Endothelial cell of umbilical vein (primary cell): Measurements from ENCODE around the gene CAMK2G. TPM values are rescaled to one million over a fixed set of nuclear protein-coding genes. Genes with fewer than 3 reads are reported as not detected.

Experiments
- BruUV-seq: library from RNA; stranded (reverse); fragments of 400-500 nt; replicated peaks from 2 replicates; lab custom pipeline; 2021; lab: Mats Ljungman, UMichigan
- CTCF ChIA-PET: fragments of 300-600, 350-600 bp; sonication (Branson Sonifier 250); formaldehyde crosslinking; loops from one replicate; lab custom pipeline; 2021; ENCODE audit warnings: antibody characterized with exemption, inconsistent platforms; lab: Charles Lee
- POLR2A ChIA-PET: fragments of 300-600, 350-600 bp; sonication (Branson Sonifier 250); formaldehyde crosslinking; loops from one replicate; lab custom pipeline; 2021; ENCODE audit warnings: antibody characterized with exemption, inconsistent platforms; lab: Charles Lee
- DNase-seq: peaks from one replicate; pipeline ENCODE4 v3.0.0-alpha.2; 2011; ENCODE audit warnings: low read depth, low spot score
- FAIRE-seq: peaks from 2 replicates; lab custom pipeline; 2011; peaks lifted over from hg19 to GRCh38; lab: Jason Lieb, UNC
- H2AFZ ChIP-seq: 2 replicates; pipeline ENCODE4 v1.6.0; 2012; ENCODE audit warnings: low read depth, low read length, control low read depth, inconsistent platforms
- H3K27ac ChIP-seq: 2 replicates; pipeline ENCODE4 v1.5.1; 2011; ENCODE audit warnings: low read depth, mild to moderate bottlenecking, control low read depth, low read length, moderate library complexity; ENCODE audit not compliant: insufficient read depth
- H3K27me3 ChIP-seq, 2 experiments: 2 replicates each; pipeline versions ENCODE4 v1.6.0 to v1.6.1; 2011; ENCODE audit warnings: low read length in 2 of 2, mixed read lengths in 1 of 2; ENCODE audit not compliant: control insufficient read depth in 2 of 2, insufficient read depth in 2 of 2
- H3K36me3 ChIP-seq, 2 experiments: 2 replicates in 1 of 2; 3 replicates in 1 of 2; pipeline ENCODE4 v1.5.1; 2011; ENCODE audit warnings: low read length in 2 of 2, mild to moderate bottlenecking in 1 of 2, moderate library complexity in 1 of 2; ENCODE audit not compliant: control insufficient read depth in 2 of 2, insufficient read depth in 2 of 2; ENCODE audit errors: extremely low read depth in 1 of 2
- H3K4me1 ChIP-seq: 3 replicates; pipeline ENCODE4 v1.5.1; 2011; ENCODE audit warnings: mild to moderate bottlenecking, low read length; ENCODE audit not compliant: control insufficient read depth, insufficient read depth; ENCODE audit errors: extremely low read depth
- H3K4me2 ChIP-seq: 2 replicates; pipeline ENCODE4 v1.6.1; 2011; ENCODE audit warnings: low read length, control low read depth, mixed read lengths; ENCODE audit not compliant: insufficient read depth
- H3K4me3 ChIP-seq, 3 experiments: fragments of 200-600 bp in 1 of 3; sonication (generic), shearing (Covaris generic) in 1 of 3; replicated peaks in 1 of 3; 2 replicates each; pipeline ENCODE4 v1.5.1; 2011 to 2016; ENCODE audit warnings: control low read depth in 3 of 3, low read length in 3 of 3, mild to moderate bottlenecking in 2 of 3, inconsistent platforms in 1 of 3, low read depth in 1 of 3, moderate library complexity in 1 of 3; ENCODE audit not compliant: insufficient read depth in 1 of 3
- H3K79me2 ChIP-seq: 2 replicates; pipeline ENCODE4 v1.6.0; 2012; ENCODE audit warnings: low read length, inconsistent platforms; ENCODE audit not compliant: control insufficient read depth, insufficient read depth
- H3K9ac ChIP-seq: replicated peaks from 2 replicates; pipeline ENCODE3; 2011; ENCODE audit warnings: low read length, control low read depth; ENCODE audit not compliant: insufficient read depth; ENCODE audit errors: extremely low read depth
- H3K9me1 ChIP-seq: replicated peaks from 3 replicates; pipeline ENCODE4 v1.6.0; 2011; ENCODE audit warnings: mild to moderate bottlenecking, low read length; ENCODE audit not compliant: control insufficient read depth, insufficient read depth; ENCODE audit errors: extremely low read depth
- H3K9me3 ChIP-seq: replicated peaks from 2 replicates; pipeline ENCODE4 v1.5.1; 2012; ENCODE audit warnings: low read length, inconsistent platforms; ENCODE audit not compliant: control insufficient read depth, insufficient read depth
- H4K20me1 ChIP-seq: replicated peaks from 2 replicates; pipeline ENCODE3; 2011; ENCODE audit warnings: mild to moderate bottlenecking, low read length; ENCODE audit not compliant: control insufficient read depth, insufficient read depth; ENCODE audit errors: extremely low read depth
- CTCF ChIP-seq, 2 donors: IDR thresholded peaks; 1 replicate in 1 of 2; 2 replicates in 1 of 2; pipeline ENCODE4 v1.5.1; 2011; ENCODE audit warnings: low read length in 2 of 2, mild to moderate bottlenecking in 2 of 2, moderate library complexity in 2 of 2, control low read depth in 1 of 2, inconsistent platforms in 1 of 2, low read depth in 1 of 2; ENCODE audit not compliant: insufficient read depth in 1 of 2; ENCODE audit errors: extremely low read depth in 1 of 2
- EZH2 ChIP-seq: IDR thresholded peaks from 2 replicates; pipeline ENCODE4 v1.6.1; 2012; ENCODE audit warnings: borderline replicate concordance, low read depth, mild to moderate bottlenecking, moderate library complexity, low read length, inconsistent platforms; ENCODE audit not compliant: severe bottlenecking
- FOS ChIP-seq: IDR thresholded peaks from 2 replicates; pipeline ENCODE4 v1.6.1; 2011; ENCODE audit warnings: mild to moderate bottlenecking, low read length, moderate library complexity, borderline replicate concordance; ENCODE audit not compliant: insufficient read depth
- GATA2 ChIP-seq: IDR thresholded peaks from 2 replicates; pipeline ENCODE4 v1.7.0; 2011; ENCODE audit warnings: low read depth, mild to moderate bottlenecking, moderate library complexity, mixed read lengths, low read length; ENCODE audit not compliant: insufficient read length, insufficient read depth
- JUN ChIP-seq: IDR thresholded peaks from 2 replicates; pipeline ENCODE4 v1.6.1; 2011; ENCODE audit warnings: borderline replicate concordance, low read depth; ENCODE audit not compliant: insufficient read length, insufficient read depth
- MAX ChIP-seq: IDR thresholded peaks from 2 replicates; pipeline ENCODE4 v1.6.1; 2011; ENCODE audit not compliant: insufficient read depth, insufficient read length
- MYC ChIP-seq: IDR thresholded peaks from one replicate; pipeline ENCODE4 v1.6.1; 2011; ENCODE audit warnings: mild to moderate bottlenecking, low read depth, low read length
- POLR2A ChIP-seq: IDR thresholded peaks from 2 replicates; pipeline ENCODE4 v1.6.1; 2012; ENCODE audit warnings: low read depth, mild to moderate bottlenecking, control low read depth, low read length
- POLR2AphosphoS5 ChIP-seq: IDR thresholded peaks from 2 replicates; pipeline ENCODE4 v1.6.1; 2012; ENCODE audit warnings: low read depth, mild to moderate bottlenecking, control low read depth, low read length, moderate library complexity; ENCODE audit not compliant: insufficient read depth
- dilution Hi-C: fragments of 300-500 bp; cut with MboI; formaldehyde crosslinking; loops from one replicate; pipeline ENCODE4 v1.15.0; 2019; ENCODE audit warnings: low sequenced_read_pairs; ENCODE audit not compliant: extremely low pct_ligation_motif_present
- intact Hi-C: fragments of 100-400 bp; cut with micrococcal nuclease; formaldehyde crosslinking; loops from one replicate; pipeline ENCODE4 v1.10.0; 2022
- polyA plus RNA-seq, 4 experiments: library from polyadenylated mRNA; depleted of rRNA in 3 of 4; stranded (reverse) in 3 of 4; unstranded in 1 of 4; fragments of >200 nt; gene quantifications; 2 replicates each; pipeline versions ENCODE4 v1.2.1 to v1.2.3, GENCODE V29; 2011 to 2012; ENCODE audit warnings: missing spikeins in 1 of 4
- total RNA-seq: library from RNA; stranded (reverse); gene quantifications from 2 replicates; pipeline ENCODE4 v1.2.3, GENCODE V29; 2021

The CAMK2G gene
- total and polyA plus RNA-seq, 2 donors (not counting 3 experiments of a cell fraction or from before 2014, with no cell fraction given), result 27.2 to 33.6 TPM

GRCh38 chr10:73855413-73855812 is 18.9 kb downstream of the CAMK2G start:
- no TSS peak for BruUV-seq
- Histone ChIP-seq H3K79me2 (no peaks in the 10 kb centered on the region), H3K9me3 (no peaks in the 10 kb centered on the region), H3K36me3 (peaks cover 10 to 31% of the 10 kb centered on the region in 2 experiments), H3K9me1 (no peaks in the 10 kb centered on the region), H3K27me3 (no peaks in the 10 kb centered on the region), H2AFZ (no peak overlapping the region), H3K4me3 (no peak overlapping the region), H3K4me2 (no peak overlapping the region), H3K9ac (no peak overlapping the region), H3K27ac (no peak overlapping the region), H4K20me1 (no peaks in the 10 kb centered on the region), H3K4me1 (no peaks in the 10 kb centered on the region)
- dilution Hi-C loops, result no loop called here
- TF ChIP-seq MYC (no peak), EZH2 (no peak), GATA2 (no peak), CTCF (IDR thresholded peaks at IDR 0.05; ENCODE audit: extremely low read depth in 1 of 2, insufficient read depth in 1 of 2, low read depth in 1 of 2, low read length in 2 of 2) (no peak), JUN (no peak), POLR2A (no peak), POLR2AphosphoS5 (no peak), MAX (no peak), FOS (no peak)
- CTCF ChIA-PET, result interaction anchor here (1.1 to 1.6 kb wide), 4 partner anchors 9 to 31 kb away, joined by 3 to 6 read pairs (median 4); no protein-coding TSS in a partner anchor
- FAIRE-seq, result no peak
- POLR2A ChIA-PET, result no interaction called here
- intact Hi-C loops, result no loop called here
- no peak for DNase-seq
